Measurements from ENCODE around the gene DNAJC3. TPM values are rescaled to one million over a fixed set of nuclear protein-coding genes. Genes with fewer than 3 reads are reported as not detected.

Gene DNAJC3
- total and polyA plus RNA-seq, 2 of the 8 experiments (the other 6 are each of a cell fraction or from before 2014, with no cell fraction given), result 4.3 to 24.1 TPM

DNA sequence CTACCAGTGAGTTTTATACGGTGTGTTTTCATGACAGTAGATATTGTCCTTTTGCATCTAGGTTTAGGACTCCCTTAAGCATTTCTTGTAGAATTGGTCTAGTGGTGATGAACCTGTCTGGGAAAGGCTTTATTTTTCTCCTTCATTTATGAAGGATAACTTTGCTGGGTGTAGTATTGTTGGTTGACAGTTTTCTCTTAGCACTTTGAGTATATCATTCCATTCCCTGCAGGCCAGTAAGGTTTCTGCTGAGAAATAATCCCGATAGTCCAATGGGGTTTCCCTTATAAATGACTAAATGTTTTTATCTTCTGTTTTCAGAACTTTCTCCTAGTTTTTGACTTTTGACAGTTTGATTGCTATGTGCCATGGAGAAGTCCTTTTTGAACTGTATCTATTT lies 57.2 kb downstream of the DNAJC3 start:
- no peaks in the 10 kb centered on the region; a peak in 1 of 8 replicates for H3K36me3 ChIP-seq (ENCODE audit: control insufficient read depth in 2 of 4, insufficient read depth in 4 of 4, low read length in 3 of 4)
- no peak overlapping the region for H2BK15ac ChIP-seq (ENCODE audit: low read length)
- H3K27ac ChIP-seq (ENCODE audit: low read depth, low read length), result no peak overlapping the region
- DNase-seq (ENCODE audit: low read depth in 1 of 2, low spot score in 2 of 2) (no peak), FAIRE-seq (no peak)
- no peak overlapping the region for H2BK20ac ChIP-seq (ENCODE audit: low read length)
- H2BK5ac ChIP-seq (ENCODE audit: low read depth, low read length), result no peak overlapping the region
- H3K79me2 ChIP-seq (ENCODE audit: control insufficient read depth in 1 of 2, insufficient read depth in 2 of 2, low read length in 2 of 2), result no peaks in the 10 kb centered on the region; a peak in 2 of 4 replicates
- no peak overlapping the region for H3K4me3 ChIP-seq (ENCODE audit: extremely low read depth in 1 of 4, insufficient read depth in 2 of 4, low read depth in 3 of 4, low read length in 4 of 4)
- no peak overlapping the region for H3K18ac ChIP-seq (ENCODE audit: extremely low read depth, low read length)
- ChIA-PET POLR2A (ENCODE audit: partially characterized antibody) (no interaction called here), CTCF (ENCODE audit: partially characterized antibody) (no interaction called here)
- H3K4me2 ChIP-seq (ENCODE audit: insufficient read depth in 1 of 2, low read depth in 2 of 2, low read length in 2 of 2), result no peak overlapping the region
- H2BK120ac ChIP-seq (replicated peaks; ENCODE audit: low read depth, low read length), result no peak overlapping the region
- no peak for TF ChIP-seq POLR2A (IDR thresholded peaks at IDR 0.05; ENCODE audit: control extremely low read depth in 1 of 2, low read depth in 2 of 2, low read length in 2 of 2)
- no peak for TF ChIP-seq CBX5 (IDR thresholded peaks at IDR 0.05; ENCODE audit: low read depth, low read length)
- no peak for TF ChIP-seq TEAD4 (IDR thresholded peaks at IDR 0.05; ENCODE audit: low read depth, low read length)
- TF ChIP-seq SIX5 (IDR thresholded peaks at IDR 0.05; ENCODE audit: low read depth, low read length), result no peak
- no peak for TF ChIP-seq RBBP5 (IDR thresholded peaks at IDR 0.05; ENCODE audit: borderline replicate concordance, low read depth, low read length)
- TF ChIP-seq EZH2 (IDR thresholded peaks at IDR 0.05; ENCODE audit: low read depth, low read length, severe bottlenecking), result no peak
- TF ChIP-seq NANOG (IDR thresholded peaks at IDR 0.05; ENCODE audit: insufficient read depth, low read depth, low read length, poor library complexity, severe bottlenecking), result no peak
- TF ChIP-seq SIRT6 (IDR thresholded peaks at IDR 0.05; ENCODE audit: low read length), result no peak
- TF ChIP-seq RFX5 (IDR thresholded peaks at IDR 0.05; ENCODE audit: borderline replicate concordance, low read depth, low read length), result no peak
- TF ChIP-seq, protein P1, sequence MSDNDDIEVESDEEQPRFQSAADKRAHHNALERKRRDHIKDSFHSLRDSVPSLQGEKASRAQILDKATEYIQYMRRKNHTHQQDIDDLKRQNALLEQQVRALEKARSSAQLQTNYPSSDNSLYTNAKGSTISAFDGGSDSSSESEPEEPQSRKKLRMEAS (IDR thresholded peaks at IDR 0.05), result no peak
- TF ChIP-seq ZNF274 (IDR thresholded peaks at IDR 0.05; ENCODE audit: borderline replicate concordance, extremely low read depth, low read length), result no peak
- no peak for TF ChIP-seq TBP (IDR thresholded peaks at IDR 0.05; ENCODE audit: low read depth, low read length)
- TF ChIP-seq RXRA (IDR thresholded peaks at IDR 0.05; ENCODE audit: insufficient read depth, low read depth, low read length), result no peak
- TF ChIP-seq BACH1 (IDR thresholded peaks at IDR 0.05; ENCODE audit: low read length), result no peak
- no peak for TF ChIP-seq JUND (IDR thresholded peaks at IDR 0.05; ENCODE audit: low read length)
- no peak overlapping the region for H3K9ac ChIP-seq (replicated peaks in 1 of 4; ENCODE audit: extremely low read depth in 1 of 4, low read depth in 3 of 4, low read length in 3 of 4)
- H3K23ac ChIP-seq (ENCODE audit: insufficient read length), result no peak overlapping the region
- H3K9me3 ChIP-seq (ENCODE audit: insufficient read depth in 2 of 2, low read depth in 1 of 2, low read length in 1 of 2), result peaks cover 5 to 17% of the 10 kb centered on the region in 2 experiments; a peak in 3 of 4 replicates
- H4K20me1 ChIP-seq (replicated peaks in 1 of 2; ENCODE audit: control insufficient read depth in 1 of 2, insufficient read depth in 2 of 2, low read length in 2 of 2), result no peaks in the 10 kb centered on the region
- H2AFZ ChIP-seq (ENCODE audit: low read length), result no peak overlapping the region
- 95% methylated on average over 2 of the region's 2 CpGs; no CpG with 5 or more reads in 1 of the 2 experiments for WGBS, 2 experiments (ENCODE audit: extremely low coverage in 1 of 2, insufficient coverage in 1 of 2, insufficient read length in 1 of 2, insufficient replicate concordance in 2 of 2, low coverage in 1 of 2, low lambda C conversion rate in 2 of 2, missing lambda C conversion rate in 1 of 2)
- H4K91ac ChIP-seq (replicated peaks; ENCODE audit: insufficient read length, low read length), result no peak overlapping the region
- no peak overlapping the region for H2BK12ac ChIP-seq (ENCODE audit: low read depth, low read length)
- no peak overlapping the region for H3K56ac ChIP-seq (replicated peaks; ENCODE audit: insufficient read length, low read depth, low read length)
- H2AK5ac ChIP-seq (ENCODE audit: low read depth, low read length), result no peak overlapping the region
- no peaks in the 10 kb centered on the region for H3K79me1 ChIP-seq (ENCODE audit: low read depth, low read length)
- H4K5ac ChIP-seq (ENCODE audit: insufficient read length, low read depth, low read length), result no peak overlapping the region
- H3K27me3 ChIP-seq (replicated peaks in 1 of 4; ENCODE audit: control insufficient read depth in 3 of 4, extremely low read depth in 1 of 4, insufficient read depth in 3 of 4, low read length in 3 of 4), result no peaks in the 10 kb centered on the region
- H4K8ac ChIP-seq (ENCODE audit: extremely low read depth, insufficient read depth, low read length), result no peak overlapping the region
- no peak overlapping the region for H3K4ac ChIP-seq (replicated peaks; ENCODE audit: insufficient read length, low read depth, low read length)
- H3K14ac ChIP-seq (ENCODE audit: insufficient read length), result no peak overlapping the region
- no peaks in the 10 kb centered on the region for H3K4me1 ChIP-seq (replicated peaks in 1 of 4; ENCODE audit: control insufficient read depth in 3 of 4, insufficient read depth in 4 of 4, low read length in 3 of 4)
- no peaks in the 10 kb centered on the region; the same call in 1 of the 2 replicates for H3K23me2 ChIP-seq (ENCODE audit: low read depth, low read length)
